HG03558 (cell line): ENCODE results near the gene PRR20G.
"Not testable (repeated sequence)": the region's sequence is repeated elsewhere in the genome, so short reads cannot be mapped to it uniquely, and the experiment has no call there.

Experiments used
- ATAC-seq: cut with Tn5 transposase; IDR thresholded peaks from one replicate; pipeline ENCODE4 v1.9.1; 2021; ENCODE audit warnings: moderate number of reproducible peaks; ENCODE audit not compliant: unreplicated experiment; ENCODE audit errors: extremely low read depth

Gene PRR20G

DNA sequence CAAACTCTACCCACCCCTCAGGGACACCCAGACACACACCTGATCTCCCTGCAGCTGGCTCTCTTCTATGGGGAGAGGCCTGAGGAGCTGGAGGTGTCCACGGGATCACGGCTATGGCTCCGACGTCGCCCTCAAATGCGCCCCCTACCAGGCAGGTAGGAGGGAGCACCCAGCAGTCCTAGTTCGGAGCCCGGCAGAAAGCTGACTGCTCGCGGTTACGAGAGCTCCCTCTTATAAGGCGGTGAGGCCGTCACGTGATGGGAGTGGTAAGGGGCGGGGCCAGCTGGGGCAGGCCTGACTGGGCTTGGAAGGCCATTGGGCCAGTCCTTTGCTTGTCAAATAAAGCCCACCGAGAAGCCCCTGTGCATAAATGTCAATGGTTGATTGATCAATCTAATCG, at the start of gene PRR20G:
TSS of gene PRR20G (minus strand) at position 207 of the 400 bp plus-strand sequence. CDS start 681 bp downstream, outside the sequence.
- ATAC-seq, result no peak

- no peak for ATAC-seq
Observed at GRCh38 chr3:127337001-127337400, 49.2 kb upstream of the PRR20G start.

DNA sequence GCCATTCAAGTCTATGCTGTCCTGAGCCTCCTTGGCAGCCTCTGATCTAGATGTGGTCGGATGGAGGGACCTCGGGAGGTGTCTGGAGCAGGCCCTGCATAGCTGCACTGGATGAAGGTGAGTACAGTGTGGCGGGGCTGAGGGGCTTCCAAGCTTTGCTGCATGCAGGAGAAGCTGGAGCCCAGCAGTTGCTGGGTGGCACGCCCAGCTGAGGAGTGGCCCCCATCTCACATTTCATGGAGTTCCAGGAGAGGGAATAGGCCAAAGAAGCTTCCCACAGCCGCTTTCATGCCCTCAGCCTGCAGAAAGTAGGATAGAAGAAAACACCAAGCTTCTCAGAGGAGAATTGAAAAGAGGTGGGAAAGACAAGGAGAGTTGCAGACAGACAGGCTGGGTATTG, 48.3 kb upstream of the PRR20G start:
- no peak for ATAC-seq

DNA sequence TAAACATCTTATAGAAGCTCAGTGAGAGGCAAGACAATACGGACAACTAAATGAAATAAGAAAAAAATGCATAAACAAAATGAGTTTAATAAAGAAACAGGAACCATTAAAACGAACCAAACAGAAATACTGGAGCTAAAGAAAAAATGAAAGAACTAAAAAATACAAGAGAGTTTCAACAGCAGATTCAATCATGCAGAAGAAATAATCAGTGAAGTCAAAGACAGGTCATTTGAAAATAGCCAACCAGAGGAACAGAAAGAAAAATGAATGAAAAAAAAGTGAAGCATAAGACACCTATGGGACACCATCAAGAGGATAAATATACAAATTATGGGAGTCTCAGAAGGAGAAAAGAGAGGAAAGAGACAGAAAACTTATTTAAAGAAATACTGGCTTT, 42.5 kb upstream of the PRR20G start:
- no peak for ATAC-seq

GRCh38 chr3:127329631-127330285, 41.9 kb upstream of the PRR20G start:
- ATAC-seq, result no peak

DNA sequence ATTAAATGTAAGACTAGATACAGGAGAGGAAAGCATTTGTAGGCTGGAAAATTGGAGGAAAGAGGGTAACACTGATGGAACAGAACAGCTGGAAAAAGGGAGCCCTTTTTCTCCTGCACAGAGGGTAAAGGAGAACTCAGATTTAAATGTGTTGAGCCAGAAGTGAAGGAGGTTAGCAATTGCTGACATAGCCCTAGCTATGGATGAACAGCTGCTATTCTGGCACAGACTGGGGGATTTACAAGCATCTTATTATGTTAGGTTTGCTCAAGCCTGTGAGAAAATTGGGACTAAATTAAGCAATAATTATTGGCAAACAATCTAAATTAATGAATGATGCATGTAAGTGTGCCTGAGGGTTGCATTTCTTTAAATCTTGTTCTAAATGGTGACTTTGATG, 40.6 kb upstream of the PRR20G start:
- no peak for ATAC-seq

DNA sequence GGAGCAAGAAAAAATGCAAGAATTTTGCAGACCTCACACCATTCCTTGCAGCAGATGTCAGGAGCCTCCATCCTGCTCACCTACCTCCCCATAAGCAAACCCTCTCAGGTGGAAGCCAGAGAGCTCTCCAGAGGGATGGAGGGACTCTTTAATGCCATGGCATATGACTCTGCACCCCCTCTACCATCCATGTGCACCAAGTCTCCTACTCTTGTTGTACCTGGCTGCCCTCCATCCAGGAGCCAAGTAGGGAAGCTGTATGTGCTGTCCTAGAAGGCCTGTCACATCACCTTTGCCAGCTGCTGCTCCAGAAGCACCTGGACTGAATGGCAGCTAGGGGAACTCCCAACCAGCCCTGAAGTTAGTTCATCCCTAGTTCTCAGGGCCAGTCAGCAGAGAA, 38.5 kb upstream of the PRR20G start:
- no peak for ATAC-seq

- no peak for ATAC-seq
Observed at GRCh38 chr3:127325629-127325961, 37.7 kb upstream of the PRR20G start.

GRCh38 chr3:127324913-127325628, 37.2 kb upstream of the PRR20G start:
- no peak for ATAC-seq

DNA sequence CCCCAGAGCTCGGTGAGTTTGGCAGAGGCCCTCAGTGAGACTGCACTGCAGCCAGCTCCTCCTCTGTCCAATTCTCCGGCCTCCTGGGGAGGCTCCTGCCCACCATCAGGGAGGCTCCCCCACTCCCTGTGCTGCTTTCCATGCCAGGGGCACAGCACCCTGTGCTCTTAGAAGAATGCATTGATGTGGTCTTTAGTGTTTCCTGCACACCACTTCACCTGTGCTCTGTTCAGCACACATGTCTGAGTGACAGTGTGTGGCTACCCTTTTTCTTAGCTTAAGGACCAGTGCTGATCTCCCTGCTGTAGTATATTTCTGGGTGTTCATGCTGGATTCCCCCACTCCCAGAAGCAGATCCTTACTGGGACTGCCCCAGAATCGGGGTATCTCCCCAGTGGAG, 36.2 kb upstream of the PRR20G start:
- no peak for ATAC-seq

- ATAC-seq, result no peak
Observed at GRCh38 chr3:127323581-127323980, 35.7 kb upstream of the PRR20G start.

GRCh38 chr3:127321371-127321770, 33.5 kb upstream of the PRR20G start:
- no peak for ATAC-seq

- no peak for ATAC-seq
Observed at GRCh38 chr3:127320529-127321121, 32.8 kb upstream of the PRR20G start.

DNA sequence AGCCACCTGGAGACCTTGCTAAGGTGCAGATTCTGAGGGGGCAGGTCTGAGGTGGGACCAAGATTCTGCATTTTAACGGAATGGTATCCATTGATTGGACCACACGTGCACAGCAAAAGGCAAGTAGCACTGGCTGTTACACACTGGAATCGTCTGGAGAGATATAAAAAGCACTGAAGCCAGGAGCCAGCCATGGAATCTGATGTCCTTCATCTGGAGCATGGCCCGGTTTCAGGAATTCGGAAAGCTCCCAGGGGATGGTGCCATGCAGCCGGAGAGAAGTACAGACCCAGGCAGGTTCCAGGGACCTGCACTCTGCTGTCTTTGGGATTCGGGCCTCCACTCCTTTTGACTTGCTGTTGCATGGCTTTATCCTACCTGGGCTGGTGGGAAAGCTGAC, 28.8 kb upstream of the PRR20G start:
- no peak for ATAC-seq

DNA sequence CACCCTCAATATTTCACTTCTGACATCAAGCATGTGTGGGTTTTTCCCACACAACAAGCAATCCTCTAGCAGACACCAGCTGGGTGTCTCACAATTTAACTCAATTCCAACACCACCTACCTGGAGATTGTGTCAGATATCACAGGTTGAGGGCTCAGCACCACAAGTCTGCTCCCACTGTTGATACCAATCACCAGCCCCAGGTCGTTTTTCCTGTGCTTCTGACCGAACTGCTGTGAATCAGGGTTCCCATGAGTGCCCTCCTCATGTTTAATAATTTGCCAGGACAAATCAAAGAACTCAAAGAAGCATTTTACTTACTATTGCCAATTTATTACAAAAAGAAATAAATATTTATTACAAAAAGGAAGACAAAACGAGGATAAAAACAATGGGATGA, 25.0 kb upstream of the PRR20G start:
- no peak for ATAC-seq

GRCh38 chr3:127308821-127309220, 21.0 kb upstream of the PRR20G start:
- ATAC-seq, result not testable (repeated sequence)

- no peak for ATAC-seq
Observed at GRCh38 chr3:127307916-127308315, 20.1 kb upstream of the PRR20G start.

DNA sequence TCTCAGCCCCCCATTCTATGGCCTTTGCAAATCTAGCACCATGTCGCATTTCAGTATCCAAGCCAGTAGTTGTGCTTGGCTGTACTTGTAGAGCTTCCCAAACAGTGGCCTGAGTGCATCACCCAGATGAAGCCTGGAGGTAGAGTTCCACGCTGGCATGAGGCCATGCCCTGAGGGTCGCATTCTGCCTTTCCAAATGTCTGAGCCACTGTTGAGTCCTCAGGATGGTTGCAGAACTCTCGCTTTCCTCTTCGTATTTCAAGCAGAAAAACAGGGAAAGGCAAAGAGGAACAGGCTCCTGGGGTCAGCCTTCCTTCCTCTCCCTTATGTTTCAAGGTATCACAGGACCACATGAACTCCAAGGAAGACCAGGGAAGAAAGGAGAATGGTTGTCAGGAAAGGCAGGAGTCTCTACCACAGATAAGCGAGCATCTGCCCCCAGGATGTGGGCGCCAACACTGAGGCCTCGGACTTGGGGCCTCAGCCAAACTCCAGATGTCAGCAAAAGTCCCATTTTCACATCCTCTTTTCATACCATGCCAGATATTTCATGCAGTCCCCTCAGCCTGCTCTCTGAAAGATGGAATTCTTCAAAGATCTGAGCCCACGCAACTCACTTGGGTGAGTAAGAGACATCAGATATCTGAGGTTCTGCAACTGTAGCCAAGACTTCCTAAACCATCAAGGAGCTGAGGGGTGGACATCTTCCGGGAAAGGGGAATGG, 19.4 kb upstream of the PRR20G start:
- ATAC-seq, result no peak

DNA sequence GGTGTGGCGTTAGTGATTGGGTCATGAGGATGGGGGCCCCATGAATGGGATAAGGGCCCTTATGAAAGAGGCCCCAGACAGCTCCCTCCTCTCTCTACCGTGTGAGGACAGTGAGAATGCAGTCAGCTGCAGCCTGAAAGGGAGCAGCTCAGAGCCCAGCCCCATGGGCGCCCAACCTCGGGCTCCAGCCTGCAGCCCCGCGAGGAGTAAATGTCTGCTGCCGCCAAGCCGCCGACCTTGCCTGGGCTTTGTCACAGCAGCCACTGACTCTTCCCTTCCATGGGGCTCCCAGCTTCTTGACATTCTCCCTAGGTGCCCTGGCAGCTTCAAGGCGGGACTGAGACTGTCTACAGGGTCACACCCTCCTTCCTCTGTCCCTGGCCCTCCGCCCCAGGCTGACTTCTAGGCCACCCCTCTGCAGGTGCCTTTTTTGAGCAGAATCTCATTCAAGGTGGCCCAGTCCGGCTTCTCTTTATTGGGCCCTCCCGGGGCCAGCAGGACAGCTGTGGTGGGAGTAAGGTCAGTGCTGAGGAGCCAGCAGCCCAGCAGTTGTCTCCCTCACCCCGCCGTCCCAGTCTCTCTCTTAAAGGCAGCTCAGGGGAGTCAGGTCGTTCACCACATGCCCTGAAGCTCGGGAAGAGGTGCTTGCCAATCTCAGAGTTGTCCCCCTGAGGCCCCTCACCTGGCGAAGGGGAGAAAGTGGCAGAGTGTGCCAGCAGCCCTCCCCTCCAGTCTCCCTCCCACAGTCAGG, 18.7 kb upstream of the PRR20G start:
- no peak for ATAC-seq

- ATAC-seq, result no peak
Observed at GRCh38 chr3:127305499-127306060, 17.7 kb upstream of the PRR20G start.
